RCC 7860 (cell line): ENCODE measurements around the gene NFYB.
"Not testable (repeated sequence)": the region's sequence is repeated elsewhere in the genome, so short reads cannot be mapped to it uniquely, and the experiment has no call there.

Experiments used
- DNase-seq: peaks from one replicate; pipeline ENCODE4 v3.0.0-alpha.2; 2015; ENCODE audit warnings: low spot score
- FAIRE-seq: peaks from 2 replicates; lab custom pipeline; 2012; peaks lifted over from hg19 to GRCh38; lab: Jason Lieb, UNC

NFYB gene

GRCh38 chr12:104137902-104138796 is at the start of gene NFYB:
Gene NFYB (minus strand): TSS chr12:104138210. CDS start chr12:104135453, 2,757 bp downstream.
- DNase-seq (peak; percentile 90), FAIRE-seq (no peak)

GRCh38 chr12:104187446-104188155 is 49.6 kb upstream of the NFYB start:
- DNase-seq: no peak
- FAIRE-seq: no peak

GRCh38 chr12:104183443-104183842 is 45.4 kb upstream of the NFYB start:
- no peak for FAIRE-seq

GRCh38 chr12:104182621-104183378 is 44.8 kb upstream of the NFYB start:
- DNase-seq (no peak), FAIRE-seq (no peak)

More at GRCh38 chr12:104183443-104183842, 45.4 kb upstream of the NFYB start:
- no peak for DNase-seq

- no peak for FAIRE-seq
- DNase-seq: no peak
These were observed 44.1 kb upstream of the NFYB start for GRCh38 chr12:104182144-104182543.

GRCh38 chr12:104181313-104181712 is 43.3 kb upstream of the NFYB start:
- FAIRE-seq (no peak), DNase-seq (peak; percentile 20)

- DNase-seq (no peak), FAIRE-seq (no peak)
These were observed 42.4 kb upstream of the NFYB start for GRCh38 chr12:104180374-104180773.

GRCh38 chr12:104177663-104178501 is 39.9 kb upstream of the NFYB start:
- DNase-seq (peak; percentile 50), FAIRE-seq (peak; percentile 10)

- FAIRE-seq (no peak), DNase-seq (no peak)
These were observed 39.3 kb upstream of the NFYB start for GRCh38 chr12:104177336-104177662.

- no peak for FAIRE-seq
- DNase-seq: no peak
These were observed 37.8 kb upstream of the NFYB start for GRCh38 chr12:104175726-104176247.

GRCh38 chr12:104173804-104174203 is 35.8 kb upstream of the NFYB start:
- FAIRE-seq, DNase-seq: not testable (repeated sequence)

GRCh38 chr12:104172570-104172947 is 34.5 kb upstream of the NFYB start:
- DNase-seq (no peak), FAIRE-seq (no peak)

GRCh38 chr12:104171785-104172569 is 34.0 kb upstream of the NFYB start:
- DNase-seq: no peak
- no peak for FAIRE-seq

- FAIRE-seq (no peak), DNase-seq (no peak)
These were observed 30.6 kb upstream of the NFYB start for GRCh38 chr12:104168596-104168995.

GRCh38 chr12:104167519-104168458 is 29.8 kb upstream of the NFYB start:
- DNase-seq: no peak
- no peak for FAIRE-seq

- DNase-seq (no peak), FAIRE-seq (no peak)
These were observed 28.5 kb upstream of the NFYB start for GRCh38 chr12:104166465-104166864.

- no peak for FAIRE-seq
- no peak for DNase-seq
These were observed 27.8 kb upstream of the NFYB start for GRCh38 chr12:104165801-104166200.

GRCh38 chr12:104164634-104165033 is 26.6 kb upstream of the NFYB start:
- FAIRE-seq (no peak), DNase-seq (no peak)
